ENCODE data around the gene HINFP.
A peak's percentile ranks its signal among the peaks of the same experiment; 100 is the strongest.
"Not testable (repeated sequence)": the region's sequence is repeated elsewhere in the genome, so short reads cannot be mapped to it uniquely, and the experiment has no call there.

HINFP gene

DNA sequence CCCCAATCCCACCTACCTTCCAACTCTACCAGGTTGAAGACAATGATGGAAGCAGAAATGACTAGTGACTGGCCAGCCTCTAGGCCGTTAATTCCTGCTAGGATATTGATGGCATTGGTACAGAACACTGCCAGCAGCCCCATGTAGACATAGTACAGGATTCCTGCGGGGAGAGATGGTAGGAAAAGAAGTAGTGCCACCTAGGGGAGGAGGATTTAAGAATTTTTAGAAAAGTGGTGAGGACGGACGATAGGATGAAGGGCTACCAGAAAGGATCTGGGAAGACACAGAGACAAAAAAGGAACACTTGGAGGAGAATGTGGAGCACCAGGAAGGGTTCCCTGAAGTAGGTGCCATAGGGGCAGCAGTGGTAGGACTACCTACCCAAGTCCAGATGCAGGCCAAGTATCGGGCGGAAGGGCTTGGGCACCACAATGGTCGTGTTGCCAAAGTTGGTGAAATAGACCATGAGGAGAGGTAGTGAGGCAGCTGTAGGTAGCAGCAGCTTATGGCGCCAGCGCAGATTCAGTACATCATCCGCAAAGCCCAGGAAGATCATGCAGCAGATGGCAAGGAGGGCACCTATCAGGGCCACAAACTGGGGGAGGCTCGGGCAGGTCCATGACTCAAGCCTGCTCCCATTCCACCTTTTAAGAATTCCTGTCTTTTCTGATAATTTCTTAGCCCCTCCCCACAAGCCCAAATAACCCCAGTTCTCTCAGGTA, 21.0 kb upstream of the HINFP start:
- peak; percentile 32 for DNase-seq

DNA sequence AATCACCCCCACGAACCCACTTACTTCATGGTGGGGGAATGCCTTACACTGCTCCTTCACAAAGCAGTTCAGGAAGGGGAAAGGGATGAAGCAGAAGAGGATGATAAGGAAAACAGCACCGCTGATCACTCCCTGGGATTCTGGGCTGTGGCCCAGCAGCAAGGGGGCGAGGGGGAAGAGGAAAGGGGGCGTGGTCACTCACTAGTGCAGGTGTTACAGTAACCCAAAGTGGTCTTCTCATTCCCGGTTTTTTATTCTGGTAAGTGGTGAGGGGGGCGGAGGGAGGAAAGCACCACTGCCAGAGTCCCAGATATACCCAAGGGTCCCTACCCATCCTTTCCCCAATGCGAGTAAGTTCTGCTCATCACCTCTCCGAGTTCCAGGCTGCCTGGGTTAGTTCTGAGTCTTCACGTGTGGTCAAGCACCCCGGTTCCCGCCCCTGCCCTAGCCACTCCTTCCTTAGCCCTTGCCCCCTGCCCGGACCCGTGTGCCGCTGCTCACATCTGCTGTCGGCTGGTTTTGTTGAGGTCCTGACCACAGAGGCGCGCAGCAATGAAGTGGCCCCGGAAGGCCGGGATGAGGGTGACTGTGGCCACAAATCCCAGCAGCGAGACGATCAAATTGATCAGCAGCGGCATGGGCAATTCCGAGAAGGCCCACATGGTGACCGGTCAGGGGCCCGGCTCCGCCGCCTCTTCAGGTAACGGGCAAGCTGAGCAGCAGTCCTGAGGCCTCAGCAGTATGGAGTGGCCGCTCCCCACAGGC, 20.2 kb upstream of the HINFP start:
- no peak for DNase-seq

DNA sequence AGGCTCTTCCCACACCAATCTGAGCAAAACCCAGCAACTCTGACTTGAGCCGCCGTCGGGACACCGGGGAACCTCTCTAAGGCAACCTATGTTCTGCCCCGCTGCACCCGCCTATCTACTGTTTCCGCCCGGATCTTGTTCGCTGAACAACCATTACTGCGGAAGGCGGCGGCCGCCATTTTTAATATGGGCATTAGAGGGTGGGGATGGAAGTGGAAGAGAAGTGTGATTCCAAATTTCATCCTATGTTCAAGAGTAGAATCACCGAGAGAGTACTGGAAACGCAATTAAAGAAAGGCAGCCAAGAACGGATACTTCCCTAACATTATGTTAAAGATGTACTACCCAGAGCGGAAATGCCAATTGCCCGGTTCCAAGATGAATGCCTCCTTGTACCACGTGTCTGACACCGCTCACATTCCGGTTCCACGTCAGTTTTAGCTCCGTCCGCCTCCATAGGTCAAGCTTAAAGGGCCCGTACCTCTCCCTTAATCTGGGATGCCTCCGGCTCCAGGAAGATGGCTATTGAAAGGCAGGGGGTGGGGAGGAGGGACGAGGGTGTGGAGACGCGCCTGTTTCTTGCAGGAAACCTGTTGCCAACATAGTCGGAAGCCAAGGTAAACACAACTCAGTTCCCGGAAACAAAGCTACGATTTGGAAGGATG, 19.5 kb upstream of the HINFP start, which contains the start of gene DPAGT1:
Gene DPAGT1, minus strand, starts transcription at position 95 of the 665 bp plus-strand sequence. CDS start 198 bp downstream, outside the sequence.
- DNase-seq = peak; percentile 91

DNA sequence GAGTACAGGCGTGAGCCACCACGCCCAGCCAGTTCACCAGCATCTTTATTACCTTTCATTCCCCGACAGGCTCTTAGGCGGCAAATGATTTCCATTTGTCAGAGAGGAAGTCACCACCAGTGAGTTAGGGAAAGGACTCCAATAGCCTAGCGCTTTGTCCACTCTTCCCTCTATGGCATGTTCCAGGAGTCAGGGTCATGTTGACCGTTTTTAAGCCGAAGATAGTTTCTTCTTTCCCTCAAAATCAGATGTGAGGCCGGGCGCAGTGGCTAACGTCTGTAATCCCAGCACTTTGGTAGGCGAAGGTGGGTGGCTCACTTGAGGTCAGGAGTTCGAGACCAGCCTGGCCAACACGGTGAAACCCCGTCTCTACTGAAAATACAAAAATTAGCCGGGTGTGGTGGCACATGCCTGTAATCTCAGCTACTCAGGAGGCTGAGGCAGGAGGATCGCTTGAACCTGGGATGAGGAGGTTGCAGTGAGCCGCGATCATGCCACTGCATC, 18.2 kb upstream of the HINFP start:
- DNase-seq = not testable (repeated sequence)

DNA sequence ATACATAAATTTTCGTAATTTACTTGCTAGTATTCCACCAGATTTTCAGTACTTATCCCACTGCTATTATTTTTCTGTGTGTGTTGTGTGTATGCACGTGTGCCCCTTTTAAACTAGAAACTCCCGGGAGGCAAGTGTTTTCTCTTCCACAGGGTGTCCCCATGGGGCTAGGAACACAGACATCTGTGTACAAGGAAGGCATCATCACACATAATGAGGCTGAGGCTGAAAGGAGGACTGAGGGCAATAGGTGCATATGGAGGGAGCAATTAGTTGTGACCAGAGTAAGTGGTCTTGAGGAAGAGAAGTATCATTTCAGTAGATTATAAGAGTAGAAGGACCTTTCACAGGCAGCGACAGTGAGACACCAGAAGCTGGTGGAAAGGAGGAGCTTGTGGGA, 17.6 kb upstream of the HINFP start:
- DNase-seq = peak; percentile 96

DNA sequence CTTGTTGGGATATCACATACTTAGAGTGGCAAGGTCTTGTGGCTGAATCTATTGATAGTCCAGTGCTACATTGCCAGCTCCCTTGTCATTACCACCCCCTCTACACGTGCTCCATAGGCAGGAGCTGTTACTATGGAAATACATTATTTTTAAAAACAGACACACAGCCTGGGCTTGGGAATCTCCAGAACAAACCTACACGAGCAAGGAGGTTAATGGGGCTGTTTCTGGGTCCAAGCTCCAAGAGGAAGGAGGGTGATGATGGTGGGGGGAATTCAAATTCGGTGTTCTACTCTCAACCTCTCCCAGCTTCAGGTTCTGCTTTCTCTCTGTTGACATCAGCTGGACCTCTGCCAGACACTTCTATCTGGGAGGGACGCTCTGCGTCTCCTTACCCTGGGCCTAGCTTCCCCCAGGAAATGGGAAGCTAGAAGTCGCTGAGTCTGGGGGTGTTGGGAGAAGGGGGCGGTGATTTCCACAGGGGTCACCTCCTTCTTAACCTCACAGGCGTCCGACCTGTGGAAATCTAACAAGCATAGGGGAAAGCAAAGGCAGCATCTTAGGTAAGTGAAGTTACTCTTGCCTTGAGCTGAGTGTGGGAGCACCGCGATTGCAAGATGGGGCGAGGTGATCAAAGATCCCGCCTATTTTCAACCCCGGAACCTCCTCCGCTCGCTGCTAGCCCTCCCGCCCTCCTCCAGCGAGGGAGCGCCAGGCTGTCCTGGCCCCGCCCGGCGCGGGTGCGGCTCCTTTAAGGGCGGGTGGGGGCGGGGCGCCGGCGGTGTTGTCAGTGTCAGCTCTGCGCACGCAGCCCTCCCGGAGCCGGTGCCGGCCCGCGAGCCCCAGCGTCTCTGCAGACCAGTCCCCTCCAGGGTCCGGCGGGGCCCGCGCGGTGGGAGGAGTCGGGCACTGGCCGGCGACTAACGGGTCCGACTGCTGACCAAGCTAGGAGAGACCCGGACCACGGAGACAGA, 14.5 kb upstream of the HINFP start, which contains the start of gene C2CD2L:
Gene C2CD2L, plus strand, starts transcription at position 781 of the 974 bp plus-strand sequence. CDS start 398 bp downstream, outside the sequence.
- no peak for DNase-seq

DNA sequence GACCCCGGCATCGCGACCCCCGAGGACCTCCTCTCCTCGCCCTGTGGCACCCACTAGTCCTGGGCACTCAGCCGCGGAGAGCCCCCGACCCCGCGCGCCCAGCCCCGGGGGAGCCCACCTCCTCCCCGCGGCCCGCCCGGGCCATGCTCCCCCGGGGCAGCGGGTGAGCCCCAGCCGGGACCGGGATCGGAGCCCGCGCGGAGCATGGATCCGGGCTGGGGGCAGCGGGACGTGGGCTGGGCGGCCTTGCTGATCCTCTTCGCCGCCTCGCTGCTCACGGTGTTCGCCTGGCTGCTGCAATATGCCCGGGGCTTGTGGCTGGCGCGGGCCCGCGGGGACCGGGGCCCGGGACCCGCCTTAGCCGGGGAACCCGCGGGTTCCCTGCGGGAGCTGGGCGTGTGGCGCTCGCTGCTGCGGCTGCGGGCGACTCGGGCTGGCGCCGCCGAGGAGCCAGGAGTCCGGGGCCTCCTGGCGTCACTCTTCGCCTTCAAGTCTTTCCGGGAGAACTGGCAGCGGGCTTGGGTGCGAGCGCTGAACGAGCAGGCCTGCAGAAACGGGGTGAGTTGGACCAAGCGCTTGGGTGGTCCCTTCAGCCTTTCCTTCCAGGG, 13.7 kb upstream of the HINFP start:
- no peak for DNase-seq

DNA sequence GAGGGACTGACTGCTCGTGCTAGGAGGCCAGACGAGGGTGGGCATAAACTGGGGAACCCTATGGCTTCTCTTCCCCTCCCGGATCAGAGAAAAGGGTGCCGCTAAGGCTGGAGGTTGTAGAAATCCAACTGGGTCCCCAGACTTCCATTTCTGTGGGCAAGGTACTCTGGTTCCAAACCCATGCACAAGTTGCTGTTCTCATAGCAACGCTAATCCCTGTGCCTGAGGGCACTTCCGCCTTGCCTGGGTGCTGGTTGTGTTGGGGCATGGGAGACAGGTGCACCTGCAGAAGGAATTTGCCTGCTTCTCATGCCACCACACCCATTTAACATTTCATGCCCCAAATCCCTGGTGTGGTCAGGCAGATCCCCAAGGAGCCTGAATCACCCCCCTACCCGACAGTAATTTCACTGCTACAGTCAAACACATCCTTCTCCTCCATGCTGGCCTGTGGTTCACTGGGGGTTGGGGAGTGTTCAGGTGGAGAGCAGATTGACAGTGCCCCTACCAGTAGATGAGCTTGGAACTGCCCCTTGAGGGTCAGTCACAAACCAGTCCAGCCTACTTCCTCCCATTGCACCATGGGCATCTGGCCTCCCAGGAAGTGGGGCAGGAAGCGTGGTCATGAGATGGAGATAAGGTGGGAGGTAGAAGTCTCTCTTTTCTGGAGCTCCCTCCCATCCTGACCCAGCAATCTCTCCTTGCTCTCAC, 13.1 kb upstream of the HINFP start:
- no peak for DNase-seq

DNA sequence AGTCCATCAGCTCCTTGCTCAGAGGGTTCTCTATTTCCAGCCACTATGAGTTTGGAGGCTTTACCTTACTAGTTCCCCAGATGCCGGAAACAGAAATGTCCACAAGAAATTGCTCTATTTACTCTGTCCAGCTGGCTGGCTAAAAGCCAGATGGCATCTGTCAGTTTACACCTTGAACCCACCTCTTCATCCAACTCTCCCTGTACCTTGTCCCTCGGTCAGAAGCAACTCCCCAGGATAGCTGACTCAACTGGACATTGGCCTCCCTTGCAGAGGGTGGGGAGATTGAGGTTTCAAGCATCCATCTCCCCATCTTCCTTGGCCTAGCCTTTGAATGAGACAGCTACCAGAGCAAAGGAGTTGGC, 12.5 kb upstream of the HINFP start:
- DNase-seq = no peak

DNA sequence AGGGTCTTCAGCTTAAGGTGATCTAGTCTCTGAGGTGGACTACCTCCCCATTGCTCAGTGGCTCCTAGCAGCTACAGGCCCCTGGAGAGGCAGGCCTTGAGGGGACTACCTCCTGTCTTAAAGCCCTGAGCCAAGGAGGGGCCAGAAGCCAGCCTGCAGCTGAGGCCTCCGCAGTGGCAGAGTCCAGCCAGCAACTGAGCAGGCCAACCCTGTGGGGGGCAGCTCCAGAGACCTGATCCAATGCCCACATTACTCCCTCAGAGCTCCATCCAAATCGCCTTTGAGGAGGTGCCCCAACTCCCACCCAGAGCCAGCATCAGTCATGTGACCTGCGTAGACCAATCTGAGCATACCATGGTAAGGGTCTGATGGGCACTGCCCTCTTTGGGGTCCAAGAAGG, 11.5 kb upstream of the HINFP start:
- no peak for DNase-seq

DNA sequence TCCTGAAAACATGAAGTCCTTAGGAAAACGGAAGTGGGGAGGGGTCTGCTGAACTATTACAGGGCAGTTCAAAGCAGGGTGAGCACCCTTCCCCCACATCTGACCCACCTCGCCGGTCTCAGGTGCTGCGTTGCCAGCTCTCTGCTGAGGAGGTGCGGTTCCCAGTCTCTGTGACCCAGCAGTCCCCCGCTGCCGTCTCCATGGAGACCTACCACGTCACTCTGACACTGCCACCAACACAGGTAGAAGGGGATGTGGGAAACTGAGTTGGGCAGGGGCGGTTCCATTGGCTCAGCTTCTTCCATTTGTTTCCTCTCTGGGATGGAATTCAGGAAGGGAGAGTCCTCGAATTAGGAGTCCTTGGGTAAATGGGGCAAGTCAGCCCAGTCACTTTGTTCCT, 10.9 kb upstream of the HINFP start:
- DNase-seq = no peak

DNA sequence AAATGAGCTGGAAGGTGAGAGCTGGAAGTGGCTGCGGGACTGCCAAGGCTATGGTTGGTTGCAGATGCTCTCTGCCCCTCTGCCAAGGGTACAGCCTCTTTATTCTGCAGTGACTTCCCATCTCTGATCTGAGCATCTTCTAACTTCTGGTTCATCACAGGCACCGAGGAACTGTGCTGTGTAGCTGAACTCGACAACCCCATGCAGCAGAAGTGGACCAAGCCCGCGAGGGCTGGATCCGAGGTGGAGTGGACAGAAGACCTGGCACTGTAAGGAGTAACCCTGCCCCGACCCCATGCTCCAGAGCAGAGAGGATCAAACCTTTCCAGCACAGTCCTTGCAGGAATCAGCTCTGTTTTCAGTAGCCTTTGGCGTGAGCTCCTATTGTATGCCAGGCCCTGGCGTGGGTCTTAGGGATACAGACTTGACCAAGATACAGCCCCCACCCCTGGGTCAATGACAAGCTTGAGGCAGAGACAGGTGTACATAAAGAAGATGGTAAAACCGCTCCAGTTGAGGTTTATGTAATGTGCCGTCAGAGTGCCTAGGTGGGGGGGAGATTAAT, 9.9 kb upstream of the HINFP start:
- DNase-seq = no peak

DNA sequence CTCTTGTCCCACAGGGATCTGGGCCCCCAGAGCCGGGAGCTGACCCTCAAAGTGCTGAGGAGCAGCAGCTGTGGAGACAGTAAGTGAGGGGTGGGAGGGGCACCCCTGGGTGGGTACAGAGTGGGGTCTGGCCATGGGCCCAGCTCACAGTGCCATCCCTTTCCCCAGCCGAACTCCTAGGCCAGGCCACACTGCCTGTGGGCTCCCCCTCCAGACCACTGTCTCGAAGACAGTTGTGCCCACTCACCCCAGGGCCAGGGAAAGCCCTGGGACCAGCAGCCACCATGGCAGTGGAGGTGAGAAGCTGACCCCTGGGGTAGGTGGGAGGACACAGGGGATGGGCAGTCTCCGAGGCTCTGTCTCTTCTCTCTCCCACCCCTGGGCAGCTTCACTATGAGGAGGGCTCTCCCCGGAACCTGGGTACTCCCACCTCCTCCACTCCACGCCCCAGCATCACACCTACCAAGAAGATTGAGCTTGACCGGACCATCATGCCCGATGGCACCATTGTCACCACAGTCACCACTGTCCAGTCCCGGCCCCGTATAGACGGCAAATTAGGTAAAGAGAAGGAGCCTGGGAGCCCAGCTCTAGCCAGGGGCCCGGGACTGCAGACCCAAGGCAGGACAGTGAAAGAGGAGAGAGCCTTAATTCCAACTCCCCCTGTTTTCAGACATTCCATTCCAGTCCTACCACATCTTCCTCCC, 8.9 kb upstream of the HINFP start:
- DNase-seq = no peak

DNA sequence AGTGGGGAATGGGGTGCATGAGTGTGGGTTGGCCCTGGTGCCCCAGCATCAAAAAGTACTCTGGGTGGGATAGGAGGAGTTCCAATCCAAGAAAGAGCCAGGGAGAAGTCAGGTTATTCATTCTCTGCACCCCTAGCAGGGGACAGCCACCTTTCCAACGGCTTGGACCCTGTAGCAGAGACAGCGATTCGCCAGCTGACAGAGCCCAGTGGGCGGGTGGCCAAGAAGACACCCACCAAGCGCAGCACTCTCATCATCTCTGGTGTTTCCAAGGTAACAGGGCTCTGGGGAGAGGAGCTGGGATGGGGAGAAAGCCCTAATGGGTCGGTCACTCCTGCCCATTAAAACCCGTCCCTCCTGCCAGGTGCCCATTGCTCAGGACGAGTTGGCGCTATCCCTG, 7.7 kb upstream of the HINFP start:
- no peak for DNase-seq

DNA sequence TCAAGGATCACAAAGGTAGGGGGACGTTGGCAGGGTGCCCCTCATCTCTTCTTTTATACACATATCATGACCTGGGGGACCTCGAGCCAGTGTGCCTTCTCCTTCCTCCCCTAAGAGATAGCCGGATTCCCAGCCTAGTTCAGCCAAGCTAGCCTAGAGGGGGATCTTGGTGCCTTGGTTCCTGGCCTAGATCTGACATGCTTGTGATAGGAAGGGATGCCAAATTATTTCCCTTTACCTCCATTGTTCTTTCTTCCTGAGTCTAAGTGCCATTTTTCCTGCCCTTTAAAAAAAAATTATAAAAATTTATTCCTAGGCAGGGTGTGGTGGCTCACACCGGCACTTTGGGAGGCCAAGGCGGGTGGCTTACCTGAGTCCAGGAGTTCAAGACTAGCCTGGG, 7.0 kb upstream of the HINFP start:
- DNase-seq = no peak

DNA sequence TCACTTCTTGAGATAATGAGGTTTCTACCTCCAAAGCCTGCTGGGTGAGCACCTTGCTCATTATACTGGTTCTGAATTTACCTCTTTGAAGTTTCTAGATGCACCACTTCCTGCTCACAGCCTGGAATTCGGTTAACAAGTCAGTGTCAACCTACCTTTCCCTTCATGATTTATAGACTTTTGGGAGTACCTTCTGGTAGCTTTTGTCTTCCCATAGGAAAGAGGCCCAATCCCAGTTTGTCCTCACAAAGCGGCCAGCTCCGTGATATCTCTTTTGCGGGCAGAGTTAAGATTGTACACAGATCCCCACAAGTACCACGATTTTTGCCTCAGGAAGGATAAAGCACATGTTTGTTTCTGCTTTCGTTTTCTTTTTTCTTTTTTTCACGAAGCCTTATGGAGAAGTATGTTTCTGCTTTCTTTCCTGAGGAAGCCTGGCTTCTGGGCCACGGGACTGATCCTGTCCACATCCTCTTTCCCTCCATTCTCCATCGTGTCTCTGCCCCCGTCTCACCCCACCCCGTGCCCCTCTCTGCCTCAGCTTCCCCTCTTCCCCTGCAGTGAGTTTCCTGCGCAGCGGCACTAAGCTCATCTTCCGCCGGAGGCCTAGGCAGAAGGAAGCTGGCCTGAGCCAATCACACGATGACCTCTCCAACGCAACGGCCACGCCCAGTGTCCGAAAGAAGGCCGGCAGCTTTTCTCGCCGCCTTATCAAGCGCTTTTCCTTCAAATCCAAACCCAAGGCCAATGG, 5.7 kb upstream of the HINFP start:
- no peak for DNase-seq

DNA sequence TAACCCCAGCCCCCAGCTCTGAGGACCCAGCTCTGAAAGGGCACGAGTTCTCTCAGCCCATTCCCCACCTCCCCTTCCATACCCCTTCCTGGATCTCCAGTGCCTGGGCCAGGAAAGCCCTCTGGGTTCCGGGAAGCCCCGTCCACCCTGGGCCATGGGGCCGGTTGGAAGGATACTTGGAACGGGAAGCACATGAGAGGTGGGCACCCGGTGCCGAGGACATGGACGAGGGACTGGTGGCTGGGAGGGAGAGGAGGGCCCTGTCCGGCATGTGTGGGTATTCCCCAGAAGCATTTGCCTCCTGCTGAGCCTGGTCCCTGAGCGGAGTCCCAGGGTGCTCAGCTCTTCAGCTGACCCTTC, 5.2 kb upstream of the HINFP start:
- DNase-seq = no peak

DNA sequence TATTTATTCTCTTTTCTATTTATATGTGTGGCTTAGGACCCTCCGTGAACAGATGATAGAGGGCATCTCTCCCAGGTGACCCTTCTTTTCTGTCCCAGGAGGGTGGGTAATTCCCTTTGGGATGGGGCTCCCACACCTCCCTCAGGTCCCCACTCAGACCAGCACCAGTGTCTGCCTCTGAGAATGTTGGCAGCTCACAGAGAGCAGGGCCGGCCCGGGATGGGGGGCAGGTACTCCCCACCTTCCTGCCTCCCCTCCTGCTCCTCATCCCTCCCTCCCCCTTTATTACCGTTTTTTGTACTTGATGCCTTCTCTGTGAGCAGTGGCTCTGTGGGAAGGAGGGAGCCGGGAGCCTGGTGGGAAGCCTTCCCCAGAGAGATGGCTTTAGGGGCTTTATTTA, 4.8 kb upstream of the HINFP start:
- no peak for DNase-seq

DNA sequence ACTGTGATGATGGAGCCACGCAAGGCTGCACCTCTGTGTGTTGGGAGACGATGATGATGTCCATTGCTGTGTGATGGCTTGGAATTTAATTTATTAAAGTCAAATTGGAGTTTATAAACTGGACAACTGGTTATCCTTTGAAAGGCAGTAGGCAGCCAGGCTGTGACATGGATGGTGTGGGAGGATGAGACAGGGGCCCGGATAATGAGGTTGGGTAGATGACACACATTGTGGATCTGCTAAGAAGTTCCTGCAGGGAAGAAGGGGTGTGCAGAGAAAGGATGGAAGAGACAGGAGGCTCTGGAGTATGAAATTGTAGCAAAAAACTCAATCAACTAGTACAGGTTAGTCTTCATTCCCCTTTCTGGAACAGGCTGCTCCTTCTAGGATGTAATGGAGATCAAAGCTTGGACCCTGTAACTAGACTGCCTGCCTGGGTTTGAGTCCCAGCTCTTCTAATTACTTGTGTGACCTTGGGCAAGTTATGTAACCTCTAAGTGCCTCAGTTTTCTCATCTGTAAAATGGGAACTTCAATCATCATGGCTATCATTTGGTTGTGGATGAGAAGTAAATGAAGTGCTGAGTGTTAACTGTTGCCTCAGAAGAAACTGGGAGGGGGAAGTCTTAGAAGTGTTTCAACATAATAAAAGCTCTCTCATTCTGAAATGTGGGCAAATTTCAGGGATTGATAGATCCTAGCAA, 4.2 kb upstream of the HINFP start:
- DNase-seq = no peak
